MCF 10A (cell line): ENCODE data around the gene LRRC36. TPM values are rescaled to one million over a fixed set of nuclear protein-coding genes. Genes with fewer than 3 reads are reported as not detected.

Source experiments
- BruUV-seq: library from RNA; stranded (reverse); fragments of 400-500 nt; replicated peaks from 2 replicates; lab custom pipeline; 2021; lab: Mats Ljungman, UMichigan
- CTCF ChIA-PET: fragments of 300-600 bp; sonication (Branson Sonifier 250); formaldehyde crosslinking; extraction: SDS; loops from one replicate; lab custom pipeline; 2021; ENCODE audit warnings: antibody characterized with exemption, inconsistent platforms; lab: Yijun Ruan, JAX
- POLR2A ChIA-PET: fragments of 300-600, 350-650 bp; sonication (Branson Sonifier 250); formaldehyde crosslinking; extraction: SDS; loops from one replicate; lab custom pipeline; 2020; ENCODE audit warnings: antibody characterized with exemption, inconsistent platforms; lab: Yijun Ruan, JAX
- DNase-seq: peaks from one replicate; pipeline ENCODE4 v3.0.0-alpha.2; 2018; ENCODE audit not compliant: unreplicated experiment
- H3K27ac Mint-ChIP-seq: one replicate; pipeline ENCODE4 v1.8.0; 2022; ENCODE audit warnings: mild to moderate bottlenecking, low read depth, mixed read lengths; ENCODE audit not compliant: unreplicated experiment
- H3K27me3 Mint-ChIP-seq: one replicate; pipeline ENCODE4 v1.8.0; 2022; ENCODE audit warnings: mixed read lengths; ENCODE audit not compliant: insufficient read depth, unreplicated experiment
- H3K36me3 Mint-ChIP-seq: one replicate; pipeline ENCODE4 v1.8.0; 2022; ENCODE audit warnings: mild to moderate bottlenecking, moderate library complexity, mixed read lengths; ENCODE audit not compliant: insufficient read depth, unreplicated experiment
- H3K4me1 Mint-ChIP-seq: one replicate; pipeline ENCODE4 v1.8.0; 2022; ENCODE audit warnings: mixed read lengths; ENCODE audit not compliant: insufficient read depth, unreplicated experiment
- H3K4me3 Mint-ChIP-seq: one replicate; pipeline ENCODE4 v1.8.0; 2022; ENCODE audit warnings: mild to moderate bottlenecking, moderate library complexity, mixed read lengths; ENCODE audit not compliant: unreplicated experiment
- H3K9me3 Mint-ChIP-seq: one replicate; pipeline ENCODE4 v1.8.0; 2022; ENCODE audit warnings: mixed read lengths; ENCODE audit not compliant: unreplicated experiment
- intact Hi-C: fragments of 100-400 bp; cut with micrococcal nuclease; formaldehyde crosslinking; loops from 2 replicates; pipeline ENCODE4 v1.14.1; 2022
- total RNA-seq: library from RNA; stranded (reverse); gene quantifications from 2 replicates; pipeline ENCODE4 v1.2.3, GENCODE V29; 2022
- TF ChIP-seq, protein P1 (sequence below): fragments of 200-600 bp; IDR thresholded peaks from one replicate; pipeline ENCODE4 v1.8.0; 2022; ENCODE audit warnings: antibody characterized with exemption, mild to moderate bottlenecking; ENCODE audit not compliant: unreplicated experiment

Gene LRRC36
- total RNA-seq, 1 experiment from 2014 or later: not detected

GRCh38 chr16:67389911-67390815, 63.5 kb downstream of the LRRC36 start:
- TF ChIP-seq, protein P1, sequence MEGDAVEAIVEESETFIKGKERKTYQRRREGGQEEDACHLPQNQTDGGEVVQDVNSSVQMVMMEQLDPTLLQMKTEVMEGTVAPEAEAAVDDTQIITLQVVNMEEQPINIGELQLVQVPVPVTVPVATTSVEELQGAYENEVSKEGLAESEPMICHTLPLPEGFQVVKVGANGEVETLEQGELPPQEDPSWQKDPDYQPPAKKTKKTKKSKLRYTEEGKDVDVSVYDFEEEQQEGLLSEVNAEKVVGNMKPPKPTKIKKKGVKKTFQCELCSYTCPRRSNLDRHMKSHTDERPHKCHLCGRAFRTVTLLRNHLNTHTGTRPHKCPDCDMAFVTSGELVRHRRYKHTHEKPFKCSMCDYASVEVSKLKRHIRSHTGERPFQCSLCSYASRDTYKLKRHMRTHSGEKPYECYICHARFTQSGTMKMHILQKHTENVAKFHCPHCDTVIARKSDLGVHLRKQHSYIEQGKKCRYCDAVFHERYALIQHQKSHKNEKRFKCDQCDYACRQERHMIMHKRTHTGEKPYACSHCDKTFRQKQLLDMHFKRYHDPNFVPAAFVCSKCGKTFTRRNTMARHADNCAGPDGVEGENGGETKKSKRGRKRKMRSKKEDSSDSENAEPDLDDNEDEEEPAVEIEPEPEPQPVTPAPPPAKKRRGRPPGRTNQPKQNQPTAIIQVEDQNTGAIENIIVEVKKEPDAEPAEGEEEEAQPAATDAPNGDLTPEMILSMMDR: no peak
- POLR2A ChIA-PET: no interaction called here
- peaks cover 16% of the 10 kb centered on the region for H3K27me3 Mint-ChIP-seq
- H3K4me3 Mint-ChIP-seq: no peak overlapping the region
- no peaks in the 10 kb centered on the region for H3K36me3 Mint-ChIP-seq
- no peaks in the 10 kb centered on the region for H3K9me3 Mint-ChIP-seq
- H3K4me1 Mint-ChIP-seq: peaks cover under 1% of the 10 kb centered on the region
- no TSS peak for BruUV-seq
- CTCF ChIA-PET: interaction anchor here (0.7 to 0.9 kb wide), 2 partner anchors 130 to 175 kb away, joined by 3 to 4 read pairs; no protein-coding TSS in a partner anchor
- DNase-seq: no peak
- no peak overlapping the region for H3K27ac Mint-ChIP-seq
- intact Hi-C loops: no loop called here

- intact Hi-C loops: no loop called here
- Mint-ChIP-seq H3K27ac (no peak overlapping the region), H3K9me3 (no peaks in the 10 kb centered on the region), H3K36me3 (no peaks in the 10 kb centered on the region), H3K4me1 (peaks cover 8% of the 10 kb centered on the region), H3K4me3 (no peak overlapping the region), H3K27me3 (peaks cover 8% of the 10 kb centered on the region)
- ChIA-PET POLR2A (no interaction called here), CTCF (interaction anchor here (0.7 to 0.9 kb wide), 2 partner anchors 131 to 175 kb away, joined by 3 to 4 read pairs; no protein-coding TSS in a partner anchor)
- BruUV-seq: no TSS peak
- no peak for DNase-seq
- TF ChIP-seq, protein P1: no peak
Measured at GRCh38 chr16:67390816-67391423, 64.3 kb downstream of the LRRC36 start.

GRCh38 chr16:67391424-67392300, 65.0 kb downstream of the LRRC36 start:
- BruUV-seq: no TSS peak
- H3K27ac Mint-ChIP-seq: peak overlapping the region; percentile 44
- peaks cover 14% of the 10 kb centered on the region for H3K4me1 Mint-ChIP-seq
- TF ChIP-seq, protein P1: no peak
- DNase-seq: no peak
- intact Hi-C loops: no loop called here
- H3K27me3 Mint-ChIP-seq: peaks cover 1% of the 10 kb centered on the region
- ChIA-PET POLR2A (no interaction called here), CTCF (interaction anchor here (0.9 kb wide), 1 partner anchor 131 kb away, joined by 4 read pairs; no protein-coding TSS in a partner anchor)
- H3K4me3 Mint-ChIP-seq: no peak overlapping the region
- H3K36me3 Mint-ChIP-seq: no peaks in the 10 kb centered on the region
- no peaks in the 10 kb centered on the region for H3K9me3 Mint-ChIP-seq
